IMR-90 (cell line): ENCODE measurements around the gene ISG15. TPM values are rescaled to one million over a fixed set of nuclear protein-coding genes. Genes with fewer than 3 reads are reported as not detected.
A peak's percentile ranks its signal among the peaks of the same experiment; 100 is the strongest.

Source experiments
- ATAC-seq: fragments of 200-7000 bp; cut with Tn5 transposase; 2 replicates; pipeline ENCODE4 v1.9.1; 2020; ENCODE audit warnings: low read depth, mild to moderate bottlenecking, moderate library complexity
- BruUV-seq: library from RNA; stranded (reverse); fragments of 400-500 nt; replicated peaks from 2 replicates; lab custom pipeline; 2021; lab: Mats Ljungman, UMichigan
- CTCF ChIA-PET: fragments of 300-600 bp; formaldehyde crosslinking; extraction: SDS; loops from one replicate; lab custom pipeline; 2021; ENCODE audit warnings: antibody characterized with exemption; lab: Yijun Ruan, JAX
- POLR2A ChIA-PET: fragments of 300-600 bp; sonication (Branson Sonifier 250); formaldehyde crosslinking; loops from one replicate; lab custom pipeline; 2022; ENCODE audit warnings: antibody characterized with exemption; ENCODE audit not compliant: unreplicated experiment; lab: Charles Lee
- DNase-seq: peaks from one replicate; pipeline ENCODE4 v3.0.0; 2013
- H2AFZ ChIP-seq: replicated peaks from 2 replicates; pipeline ENCODE3; 2013; ENCODE audit warnings: low read length, mild to moderate bottlenecking; ENCODE audit not compliant: poor library complexity
- H2AK5ac ChIP-seq: 2 replicates; pipeline ENCODE4 v1.6.1; 2013; ENCODE audit warnings: low read depth, low read length, inconsistent platforms
- H2AK9ac ChIP-seq: replicated peaks from 2 replicates; pipeline ENCODE3; 2013; ENCODE audit warnings: mild to moderate bottlenecking, low read depth, low read length, moderate library complexity; ENCODE audit not compliant: poor library complexity
- H2BK120ac ChIP-seq: 2 replicates; pipeline ENCODE4 v1.6.1; 2013; ENCODE audit warnings: low read depth, low read length, inconsistent platforms
- H2BK15ac ChIP-seq: 3 replicates; pipeline ENCODE4 v1.6.1; 2013; ENCODE audit warnings: low read depth, low read length, inconsistent platforms
- H2BK20ac ChIP-seq: 2 replicates; pipeline ENCODE4 v1.6.1; 2013; ENCODE audit warnings: low read depth, mild to moderate bottlenecking, inconsistent platforms, low read length, moderate library complexity
- H2BK5ac ChIP-seq: 2 replicates; pipeline ENCODE4 v1.6.1; 2013; ENCODE audit warnings: mild to moderate bottlenecking, low read depth, low read length, inconsistent platforms; ENCODE audit not compliant: poor library complexity, severe bottlenecking
- H3K14ac ChIP-seq: replicated peaks from 2 replicates; pipeline ENCODE4 v1.6.1; 2013; ENCODE audit warnings: low read depth, low read length, inconsistent platforms
- H3K18ac ChIP-seq: 2 replicates; pipeline ENCODE4 v1.6.1; 2013; ENCODE audit warnings: low read depth, low read length, control low read depth
- H3K23ac ChIP-seq: 2 replicates; pipeline ENCODE4 v1.6.1; 2013; ENCODE audit warnings: low read depth, low read length, inconsistent platforms
- H3K27ac ChIP-seq: 2 replicates; pipeline ENCODE4 v1.5.1; 2013; ENCODE audit warnings: mild to moderate bottlenecking, control low read depth, low read length; ENCODE audit not compliant: insufficient read depth
- H3K27me3 ChIP-seq: 2 replicates; pipeline ENCODE4 v1.6.1; 2013; ENCODE audit warnings: low read length; ENCODE audit not compliant: control insufficient read depth, insufficient read depth
- H3K36me3 ChIP-seq: 2 replicates; pipeline ENCODE4 v1.6.1; 2013; ENCODE audit warnings: low read length, mixed read lengths; ENCODE audit not compliant: control insufficient read depth, insufficient read depth
- H3K4ac ChIP-seq: 2 replicates; pipeline ENCODE4 v1.6.1; 2013; ENCODE audit warnings: low read depth, low read length, inconsistent platforms
- H3K4me1 ChIP-seq: 2 replicates; pipeline ENCODE4 v1.6.1; 2013; ENCODE audit warnings: low read length, mixed read lengths; ENCODE audit not compliant: control insufficient read depth, insufficient read depth
- H3K4me2 ChIP-seq: 2 replicates; pipeline ENCODE4 v1.6.1; 2013; ENCODE audit warnings: low read depth, mild to moderate bottlenecking, control low read depth, low read length, moderate library complexity
- H3K4me3 ChIP-seq: 2 replicates; pipeline ENCODE4 v1.5.1; 2013; ENCODE audit warnings: low read depth, mild to moderate bottlenecking, control low read depth, low read length, moderate library complexity; ENCODE audit not compliant: insufficient read depth
- H3K56ac ChIP-seq: 2 replicates; pipeline ENCODE4 v1.6.1; 2013; ENCODE audit warnings: low read length, inconsistent platforms; ENCODE audit not compliant: insufficient read depth; ENCODE audit errors: extremely low read depth
- H3K79me1 ChIP-seq, 2 experiments: 2 replicates each; pipeline ENCODE4 v1.6.1; 2013; ENCODE audit warnings: low read length in 2 of 2, inconsistent platforms in 1 of 2, low read depth in 1 of 2
- H3K9ac ChIP-seq: 2 replicates; pipeline ENCODE4 v1.6.1; 2013; ENCODE audit warnings: low read depth, low read length, control low read depth
- H3K9me1 ChIP-seq: 2 replicates; pipeline ENCODE4 v1.6.1; 2013; ENCODE audit warnings: low read length, inconsistent platforms; ENCODE audit not compliant: insufficient read depth
- H3K9me3 ChIP-seq: 2 replicates; pipeline ENCODE4 v1.6.1; 2013; ENCODE audit warnings: low read length; ENCODE audit not compliant: control insufficient read depth, insufficient read depth
- H4K20me1 ChIP-seq: 2 replicates; pipeline ENCODE4 v1.6.1; 2013; ENCODE audit warnings: low read length, inconsistent platforms; ENCODE audit not compliant: insufficient read depth
- H4K5ac ChIP-seq: 2 replicates; pipeline ENCODE4 v1.6.1; 2013; ENCODE audit warnings: mild to moderate bottlenecking, low read depth, low read length, control low read depth
- H4K8ac ChIP-seq, 2 experiments: 2 replicates each; pipeline ENCODE4 v1.6.1; 2013; ENCODE audit warnings: low read depth in 2 of 2, low read length in 2 of 2, control low read depth in 1 of 2, inconsistent platforms in 1 of 2
- H4K91ac ChIP-seq: 2 replicates; pipeline ENCODE4 v1.6.1; 2013; ENCODE audit warnings: low read depth, low read length, inconsistent platforms; ENCODE audit not compliant: insufficient read depth
- BHLHE40 ChIP-seq: fragments of 150-350 bp; IDR thresholded peaks from 2 replicates; pipeline ENCODE4 v1.6.1; 2016; ENCODE audit warnings: mild to moderate bottlenecking, low read depth, low read length
- CTCF ChIP-seq: conservative IDR thresholded peaks from 2 replicates; pipeline ENCODE4 v1.5.1; 2012; ENCODE audit warnings: mild to moderate bottlenecking, low read depth, low read length, improper control_type of control experiment
- MAZ ChIP-seq: IDR thresholded peaks from 2 replicates; pipeline ENCODE4 v1.6.1; 2012; ENCODE audit warnings: low read depth, mild to moderate bottlenecking, low read length, improper control_type of control experiment, moderate library complexity, borderline replicate concordance
- MXI1 ChIP-seq: IDR thresholded peaks from 2 replicates; pipeline ENCODE4 v1.6.1; 2012; ENCODE audit warnings: low read depth, mild to moderate bottlenecking, low read length, moderate library complexity, borderline replicate concordance
- POLR2A ChIP-seq: IDR thresholded peaks from 2 replicates; pipeline ENCODE4 v1.6.1; 2012; ENCODE audit warnings: mild to moderate bottlenecking, low read depth, low read length
- RAD21 ChIP-seq: IDR thresholded peaks from 2 replicates; pipeline ENCODE4 v1.6.1; 2012; ENCODE audit warnings: low read length, improper control_type of control experiment
- RCOR1 ChIP-seq: IDR thresholded peaks from 2 replicates; pipeline ENCODE4 v1.6.1; 2012; ENCODE audit warnings: mild to moderate bottlenecking, low read length, improper control_type of control experiment; ENCODE audit not compliant: insufficient replicate concordance
- WGBS, 2 experiments: methylation state at CpG; one replicate each; pipeline versions ENCODE4 v1.1.5 to v1.1.7; 2013; ENCODE audit warnings: missing lambda C conversion rate in 2 of 2; ENCODE audit not compliant: insufficient read length in 1 of 2; ENCODE audit errors: extremely low coverage in 2 of 2; 5-methylcytosine and 5-hydroxymethylcytosine counted together
- dilution Hi-C: fragments of 300-500 bp; cut with HindIII; formaldehyde crosslinking; loops from one replicate; pipeline ENCODE4 v1.14.3; 2018; ENCODE audit warnings: low sequenced_read_pairs; ENCODE audit not compliant: unreplicated experiment
- in situ Hi-C: fragments of 300-500 bp; cut with MboI; formaldehyde crosslinking; loops from 3 replicates; pipeline ENCODE4 v1.14.3; 2019; ENCODE audit warnings: low sequenced_read_pairs, inconsistent platforms, mixed read lengths
- intact Hi-C: fragments of 100-400 bp; cut with micrococcal nuclease; formaldehyde crosslinking; loops from 2 replicates; pipeline ENCODE4 v1.10.0; 2022
- polyA plus RNA-seq, 3 experiments: library from polyadenylated mRNA; depleted of rRNA; stranded (reverse); fragments of >200 nt; gene quantifications; 2 replicates each; pipeline ENCODE4 v1.2.3, GENCODE V29; 2012; ENCODE audit warnings: low replicate concordance in 1 of 3
- total RNA-seq: library from RNA; depleted of rRNA; stranded (reverse); fragments of >200 nt; gene quantifications from 2 replicates; pipeline ENCODE4 v1.2.3, GENCODE V29; 2012
- TF ChIP-seq, protein P1 (sequence below): fragments of 150-350 bp; IDR thresholded peaks from 2 replicates; pipeline ENCODE4 v1.6.1; 2017; ENCODE audit warnings: mild to moderate bottlenecking, antibody characterized with exemption, low read length, low read depth
- TF ChIP-seq, protein P2 (sequence below): fragments of 150-350 bp; IDR thresholded peaks from 2 replicates; pipeline ENCODE4 v1.6.1; 2016; ENCODE audit warnings: low read depth, mild to moderate bottlenecking, low read length, moderate library complexity, borderline replicate concordance

ISG15 gene
- total and polyA plus RNA-seq, 2 of the 4 experiments (the other 2 are of a cell fraction) = 99.1 to 105 TPM

- no TSS peak for BruUV-seq
- Histone ChIP-seq H2BK120ac (peak overlapping the region; percentile 66), H3K9ac (peak overlapping the region; percentile 85)
Measured at GRCh38 chr1:966704-967300, 46.5 kb upstream of the ISG15 start.

More at GRCh38 chr1:966704-967300, 46.5 kb upstream of the ISG15 start:
- Histone ChIP-seq H3K27ac (peak overlapping the region; percentile 78; the same call in 1 of the 2 replicates), H2AK9ac (peak overlapping the region; percentile 93), H4K91ac (peak overlapping the region; percentile 87), H3K4ac (peak overlapping the region; percentile 75), H2AFZ (peak overlapping the region; percentile 91), H3K4me1 (peaks cover 6% of the 10 kb centered on the region; the same call in 1 of the 2 replicates), H4K20me1 (no peaks in the 10 kb centered on the region; the same call in 1 of the 2 replicates), H4K8ac (peak overlapping the region; percentile 76 to 89; a peak in 3 of 4 replicates), H3K56ac (no peak overlapping the region; the same call in 1 of the 2 replicates), H3K18ac (peak overlapping the region; percentile 77; the same call in 1 of the 2 replicates), H3K23ac (peak overlapping the region; percentile 61; the same call in 1 of the 2 replicates), H3K4me2 (peak overlapping the region; percentile 96), H3K36me3 (peaks cover 17% of the 10 kb centered on the region), H3K14ac (peak overlapping the region; percentile 62), H2BK15ac (no peak overlapping the region; the same call in 2 of the 3 replicates), H2AK5ac (peak overlapping the region; percentile 94), H2BK20ac (no peak overlapping the region), H2BK5ac (peak overlapping the region; percentile 83), H4K5ac (peak overlapping the region; percentile 86; the same call in 1 of the 2 replicates), H3K27me3 (peaks cover 5% of the 10 kb centered on the region; the same call in 1 of the 2 replicates), H3K9me1 (peaks cover 6% of the 10 kb centered on the region), H3K79me1 (peaks cover under 1 to 16% of the 10 kb centered on the region in 2 experiments; a peak in 3 of 4 replicates), H3K4me3 (peak overlapping the region; percentile 92), H3K9me3 (no peaks in the 10 kb centered on the region)
- ChIA-PET POLR2A (no interaction called here), CTCF (no interaction called here)
- peak; percentile 58; the same call in 1 of the 2 replicates for TF ChIP-seq BHLHE40
- peak; percentile 51; the same call in 1 of the 2 replicates for TF ChIP-seq MXI1
- TF ChIP-seq CTCF = no peak
- 0 out of 2 replicates have a peak, but pooled peaks have one; percentile 7 for TF ChIP-seq RAD21
- peak; percentile 74 for TF ChIP-seq POLR2A
- TF ChIP-seq, protein P1, sequence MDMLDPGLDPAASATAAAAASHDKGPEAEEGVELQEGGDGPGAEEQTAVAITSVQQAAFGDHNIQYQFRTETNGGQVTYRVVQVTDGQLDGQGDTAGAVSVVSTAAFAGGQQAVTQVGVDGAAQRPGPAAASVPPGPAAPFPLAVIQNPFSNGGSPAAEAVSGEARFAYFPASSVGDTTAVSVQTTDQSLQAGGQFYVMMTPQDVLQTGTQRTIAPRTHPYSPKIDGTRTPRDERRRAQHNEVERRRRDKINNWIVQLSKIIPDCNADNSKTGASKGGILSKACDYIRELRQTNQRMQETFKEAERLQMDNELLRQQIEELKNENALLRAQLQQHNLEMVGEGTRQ = peak; percentile 25; the same call in 1 of the 2 replicates
- no peak for TF ChIP-seq RCOR1
- TF ChIP-seq, protein P2, sequence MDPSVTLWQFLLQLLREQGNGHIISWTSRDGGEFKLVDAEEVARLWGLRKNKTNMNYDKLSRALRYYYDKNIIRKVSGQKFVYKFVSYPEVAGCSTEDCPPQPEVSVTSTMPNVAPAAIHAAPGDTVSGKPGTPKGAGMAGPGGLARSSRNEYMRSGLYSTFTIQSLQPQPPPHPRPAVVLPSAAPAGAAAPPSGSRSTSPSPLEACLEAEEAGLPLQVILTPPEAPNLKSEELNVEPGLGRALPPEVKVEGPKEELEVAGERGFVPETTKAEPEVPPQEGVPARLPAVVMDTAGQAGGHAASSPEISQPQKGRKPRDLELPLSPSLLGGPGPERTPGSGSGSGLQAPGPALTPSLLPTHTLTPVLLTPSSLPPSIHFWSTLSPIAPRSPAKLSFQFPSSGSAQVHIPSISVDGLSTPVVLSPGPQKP = no peak
- TF ChIP-seq MAZ = peak; percentile 84; the same call in 1 of the 2 replicates
- dilution Hi-C loops (no loop called here), in situ Hi-C loops (no loop called here), intact Hi-C loops (no loop called here)
- ATAC-seq (peak; percentile 97), DNase-seq (peak; percentile 50)
- 7% methylated on average over 17 of the region's 60 CpGs; no CpG with 5 or more reads in 1 of the 2 experiments for WGBS, 2 experiments
